NK-92 (cell line): ENCODE measurements around the gene MTA1.

ENCODE experiments used
- DNase-seq: peaks from one replicate; lab custom pipeline; 2025; ENCODE audit not compliant: unreplicated experiment; lab: John Stamatoyannopoulos, UW

The MTA1 gene

GRCh38 chr14:105401699-105402098, 17.9 kb upstream of the MTA1 start:
- no peak for DNase-seq

- no peak for DNase-seq
These were observed 11.0 kb upstream of the MTA1 start for GRCh38 chr14:105408592-105408991.

GRCh38 chr14:105409364-105409763, 10.3 kb upstream of the MTA1 start:
- DNase-seq: no peak

- no peak for DNase-seq
These were observed 9.0 kb upstream of the MTA1 start for GRCh38 chr14:105410642-105411016.

- DNase-seq: no peak
These were observed 8.3 kb upstream of the MTA1 start for GRCh38 chr14:105411017-105411941.

GRCh38 chr14:105411985-105412770, 7.4 kb upstream of the MTA1 start:
- no peak for DNase-seq

- no peak for DNase-seq
These were observed 6.7 kb upstream of the MTA1 start for GRCh38 chr14:105412771-105413543.

GRCh38 chr14:105413544-105413886, 6.1 kb upstream of the MTA1 start:
- DNase-seq: no peak

GRCh38 chr14:105414456-105415371, 4.9 kb upstream of the MTA1 start:
- DNase-seq: no peak

GRCh38 chr14:105415481-105416428, 3.9 kb upstream of the MTA1 start:
- DNase-seq: no peak

GRCh38 chr14:105416671-105417070, 3.0 kb upstream of the MTA1 start:
- no peak for DNase-seq

GRCh38 chr14:105417690-105418121, 1.9 kb upstream of the MTA1 start:
- DNase-seq: no peak

GRCh38 chr14:105418269-105419194, 1.1 kb upstream of the MTA1 start:
- no peak for DNase-seq

GRCh38 chr14:105420101-105420973, 710 bp downstream of the MTA1 start:
- DNase-seq: no peak

- no peak for DNase-seq
These were observed 1.5 kb downstream of the MTA1 start for GRCh38 chr14:105420974-105421674.

- no peak for DNase-seq
These were observed 2.3 kb downstream of the MTA1 start for GRCh38 chr14:105421723-105422615.
